ENCODE data around the gene EEFSEC. TPM values are rescaled to one million over a fixed set of nuclear protein-coding genes. Genes with fewer than 3 reads are reported as not detected.

Gene EEFSEC
- total and polyA plus RNA-seq, 2 of the 8 experiments (the other 6 are each of a cell fraction or from before 2014, with no cell fraction given): 13.1 to 19.8 TPM

- TF ChIP-seq CHD7 (IDR thresholded peaks at IDR 0.05; ENCODE audit: insufficient replicate concordance, low read length): no peak
- TF ChIP-seq, protein P1, sequence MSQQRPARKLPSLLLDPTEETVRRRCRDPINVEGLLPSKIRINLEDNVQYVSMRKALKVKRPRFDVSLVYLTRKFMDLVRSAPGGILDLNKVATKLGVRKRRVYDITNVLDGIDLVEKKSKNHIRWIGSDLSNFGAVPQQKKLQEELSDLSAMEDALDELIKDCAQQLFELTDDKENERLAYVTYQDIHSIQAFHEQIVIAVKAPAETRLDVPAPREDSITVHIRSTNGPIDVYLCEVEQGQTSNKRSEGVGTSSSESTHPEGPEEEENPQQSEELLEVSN (IDR thresholded peaks at IDR 0.05): no peak
- TF ChIP-seq SIN3A (conservative IDR thresholded peaks at IDR 0.05 in 1 of 2, IDR thresholded peaks at IDR 0.05 in 1 of 2; ENCODE audit: low read depth in 1 of 2, low read length in 2 of 2): no peak
- no peak for TF ChIP-seq BCL11A (IDR thresholded peaks at IDR 0.05; ENCODE audit: low read depth in 2 of 2, low read length in 2 of 2)
- TF ChIP-seq POLR2A (IDR thresholded peaks at IDR 0.05; ENCODE audit: control extremely low read depth in 1 of 2, low read depth in 2 of 2, low read length in 2 of 2): no peak
- TF ChIP-seq RXRA (IDR thresholded peaks at IDR 0.05; ENCODE audit: insufficient read depth, low read depth, low read length): no peak
- TF ChIP-seq POU5F1 (IDR thresholded peaks at IDR 0.05; ENCODE audit: low read depth, low read length): no peak
- no peak for TF ChIP-seq EGR1 (IDR thresholded peaks at IDR 0.05; ENCODE audit: borderline replicate concordance, low read depth, low read length)
- no peak for TF ChIP-seq CTBP2 (IDR thresholded peaks at IDR 0.05; ENCODE audit: borderline replicate concordance, insufficient read depth, insufficient read length, low read length)
These were observed 48.0 kb downstream of the EEFSEC start (continued) for GRCh38 chr3:128201158-128201755.
